ENCODE measurements around the gene LRMDA. TPM values are rescaled to one million over a fixed set of nuclear protein-coding genes. Genes with fewer than 3 reads are reported as not detected.

Gene LRMDA
- total and polyA plus RNA-seq, 2 donors (not counting 1 experiment from before 2014, with no cell fraction given) = 0.12 TPM; not detected in 1

GRCh38 chr10:76317078-76317477, 885.7 kb downstream of the LRMDA start:
- no peak overlapping the region for H2AFZ ChIP-seq (ENCODE audit: insufficient read depth, low read depth, low read length, poor library complexity, severe bottlenecking)
- H3K4me3 ChIP-seq (ENCODE audit: control extremely low read depth in 1 of 5, extremely low read depth in 1 of 5, insufficient read depth in 1 of 5, low read depth in 2 of 5, low read length in 4 of 5) = no peak overlapping the region
- no peak overlapping the region for H3K27ac Mint-ChIP-seq
- no peak for TF ChIP-seq EZH2 (IDR thresholded peaks at IDR 0.05; ENCODE audit: borderline replicate concordance, insufficient read depth, low read depth, low read length, poor library complexity, severe bottlenecking)
- TF ChIP-seq, protein P1, sequence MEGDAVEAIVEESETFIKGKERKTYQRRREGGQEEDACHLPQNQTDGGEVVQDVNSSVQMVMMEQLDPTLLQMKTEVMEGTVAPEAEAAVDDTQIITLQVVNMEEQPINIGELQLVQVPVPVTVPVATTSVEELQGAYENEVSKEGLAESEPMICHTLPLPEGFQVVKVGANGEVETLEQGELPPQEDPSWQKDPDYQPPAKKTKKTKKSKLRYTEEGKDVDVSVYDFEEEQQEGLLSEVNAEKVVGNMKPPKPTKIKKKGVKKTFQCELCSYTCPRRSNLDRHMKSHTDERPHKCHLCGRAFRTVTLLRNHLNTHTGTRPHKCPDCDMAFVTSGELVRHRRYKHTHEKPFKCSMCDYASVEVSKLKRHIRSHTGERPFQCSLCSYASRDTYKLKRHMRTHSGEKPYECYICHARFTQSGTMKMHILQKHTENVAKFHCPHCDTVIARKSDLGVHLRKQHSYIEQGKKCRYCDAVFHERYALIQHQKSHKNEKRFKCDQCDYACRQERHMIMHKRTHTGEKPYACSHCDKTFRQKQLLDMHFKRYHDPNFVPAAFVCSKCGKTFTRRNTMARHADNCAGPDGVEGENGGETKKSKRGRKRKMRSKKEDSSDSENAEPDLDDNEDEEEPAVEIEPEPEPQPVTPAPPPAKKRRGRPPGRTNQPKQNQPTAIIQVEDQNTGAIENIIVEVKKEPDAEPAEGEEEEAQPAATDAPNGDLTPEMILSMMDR (IDR thresholded peaks at IDR 0.05) = no peak
- no peak for DNase-seq
- ChIA-PET POLR2A (no interaction called here), CTCF (no interaction called here)
- H3K27me3 ChIP-seq (replicated peaks in 1 of 4; ENCODE audit: control extremely low read depth in 1 of 4, control insufficient read depth in 3 of 4, insufficient read depth in 4 of 4, low read length in 3 of 4) = no peaks in the 10 kb centered on the region
- H3K9me3 Mint-ChIP-seq (ENCODE audit: insufficient read depth) = no peaks in the 10 kb centered on the region
- no peaks in the 10 kb centered on the region for H3K4me1 Mint-ChIP-seq
- WGBS (ENCODE audit: insufficient coverage) = 100% methylated on average over 1 of the region's 4 CpGs
- H3K9me3 ChIP-seq (ENCODE audit: control extremely low read depth in 1 of 3, control insufficient read depth in 2 of 3, insufficient read depth in 1 of 3, low read length in 2 of 3) = peaks cover 0 to 13% (median 0%) of the 10 kb centered on the region in 3 donors
- no peak overlapping the region for H3K4me2 ChIP-seq (replicated peaks; ENCODE audit: low read depth, low read length, poor library complexity, severe bottlenecking)
- H3K4me1 ChIP-seq (ENCODE audit: control insufficient read depth in 2 of 2, insufficient read depth in 2 of 2, low read length in 2 of 2) = no peaks in the 10 kb centered on the region
- H3K36me3 ChIP-seq (replicated peaks in 1 of 2; ENCODE audit: control extremely low read depth in 1 of 2, control insufficient read depth in 1 of 2, extremely low read depth in 1 of 2, insufficient read depth in 2 of 2, low read length in 1 of 2) = no peaks in the 10 kb centered on the region
- no peak for ATAC-seq (ENCODE audit: low read depth)
- H3K79me2 ChIP-seq (ENCODE audit: control insufficient read depth, insufficient read depth, low read length) = no peaks in the 10 kb centered on the region
- H3K9ac ChIP-seq (ENCODE audit: low read length) = no peak overlapping the region
- no peaks in the 10 kb centered on the region for H4K20me1 ChIP-seq (ENCODE audit: control insufficient read depth, insufficient read depth, low read length, poor library complexity, severe bottlenecking)
- H3K27ac ChIP-seq (ENCODE audit: low read length in 2 of 2) = no peak overlapping the region
- intact Hi-C loops (cut with micrococcal nuclease) = no loop called here
- H3K27me3 Mint-ChIP-seq = no peaks in the 10 kb centered on the region
- H3K4me3 Mint-ChIP-seq = no peak overlapping the region

DNA sequence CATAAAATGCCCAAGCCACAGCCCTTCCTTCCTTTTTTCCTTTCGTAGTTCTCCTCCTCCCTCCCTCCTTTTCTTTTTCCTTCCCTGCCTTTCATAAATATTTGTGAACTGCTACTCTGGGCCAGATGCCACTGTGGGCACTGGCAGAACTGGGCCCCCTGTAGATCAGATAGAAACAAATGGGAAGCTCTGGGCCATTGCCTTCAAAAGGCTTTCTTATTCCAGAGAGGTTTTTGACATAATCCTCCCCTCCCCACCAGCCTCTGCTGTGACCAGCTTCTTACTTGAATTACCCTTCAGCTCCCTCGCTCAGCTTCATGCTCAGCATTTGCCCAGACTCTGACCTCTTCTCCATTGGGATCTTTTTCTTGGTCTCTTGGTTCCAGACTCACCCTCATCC, 886.8 kb downstream of the LRMDA start:
- H3K9ac ChIP-seq (ENCODE audit: low read length) = no peak overlapping the region

More for the DNA sequence above, 886.8 kb downstream of the LRMDA start:
- H2AFZ ChIP-seq (ENCODE audit: insufficient read depth, low read depth, low read length, poor library complexity, severe bottlenecking) = no peak overlapping the region
- no peak for TF ChIP-seq EZH2 (IDR thresholded peaks at IDR 0.05; ENCODE audit: borderline replicate concordance, insufficient read depth, low read depth, low read length, poor library complexity, severe bottlenecking)
- TF ChIP-seq, protein P1 (IDR thresholded peaks at IDR 0.05) = no peak
- Mint-ChIP-seq H3K4me1 (no peaks in the 10 kb centered on the region), H3K4me3 (no peak overlapping the region), H3K27me3 (no peaks in the 10 kb centered on the region), H3K27ac (no peak overlapping the region), H3K9me3 (ENCODE audit: insufficient read depth) (no peaks in the 10 kb centered on the region)
- no peak overlapping the region for H3K27ac ChIP-seq (ENCODE audit: low read length in 2 of 2)
- no peak for ATAC-seq (ENCODE audit: low read depth)
- H3K4me1 ChIP-seq (ENCODE audit: control insufficient read depth in 2 of 2, insufficient read depth in 2 of 2, low read length in 2 of 2) = no peaks in the 10 kb centered on the region
- POLR2A ChIA-PET = no interaction called here
- no peak overlapping the region for H3K4me2 ChIP-seq (replicated peaks; ENCODE audit: low read depth, low read length, poor library complexity, severe bottlenecking)
- peaks cover 0 to 13% (median 0%) of the 10 kb centered on the region in 3 donors for H3K9me3 ChIP-seq (ENCODE audit: control extremely low read depth in 1 of 3, control insufficient read depth in 2 of 3, insufficient read depth in 1 of 3, low read length in 2 of 3)
- CTCF ChIA-PET = no interaction called here
- no peaks in the 10 kb centered on the region for H4K20me1 ChIP-seq (ENCODE audit: control insufficient read depth, insufficient read depth, low read length, poor library complexity, severe bottlenecking)
- intact Hi-C loops (cut with micrococcal nuclease) = no loop called here
- H3K4me3 ChIP-seq (ENCODE audit: control extremely low read depth in 1 of 5, extremely low read depth in 1 of 5, insufficient read depth in 1 of 5, low read depth in 2 of 5, low read length in 4 of 5) = no peak overlapping the region
- no peak for DNase-seq
- H3K79me2 ChIP-seq (ENCODE audit: control insufficient read depth, insufficient read depth, low read length) = no peaks in the 10 kb centered on the region
- no peaks in the 10 kb centered on the region for H3K27me3 ChIP-seq (replicated peaks in 1 of 4; ENCODE audit: control extremely low read depth in 1 of 4, control insufficient read depth in 3 of 4, insufficient read depth in 4 of 4, low read length in 3 of 4)
- H3K36me3 ChIP-seq (replicated peaks in 1 of 2; ENCODE audit: control extremely low read depth in 1 of 2, control insufficient read depth in 1 of 2, extremely low read depth in 1 of 2, insufficient read depth in 2 of 2, low read length in 1 of 2) = no peaks in the 10 kb centered on the region
- WGBS (ENCODE audit: insufficient coverage) = 53% methylated on average over 2 of the region's 2 CpGs
